Measurements from ENCODE around the gene OTUD4.
A peak's percentile ranks its signal among the peaks of the same experiment; 100 is the strongest.

OTUD4 gene

DNA sequence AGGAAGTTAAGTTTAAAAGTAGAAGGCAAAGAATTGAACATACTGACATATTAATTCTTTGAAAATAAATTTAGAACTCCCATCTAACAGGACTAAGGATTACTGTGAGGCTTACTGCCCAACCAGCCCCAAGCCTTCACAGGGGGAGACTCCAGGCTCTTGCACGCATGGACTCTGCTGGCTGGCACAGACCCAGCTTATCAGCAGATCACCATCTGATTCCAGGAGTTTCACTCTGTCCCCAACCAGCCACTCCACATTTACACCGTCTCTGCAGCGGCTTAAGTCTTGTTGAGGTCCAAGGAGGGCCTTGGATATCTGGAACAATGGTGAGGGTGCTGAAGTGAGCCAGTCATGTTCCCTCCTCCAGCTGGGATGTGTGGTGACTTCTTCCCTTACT, 16.4 kb upstream of the OTUD4 start:
- no peak for DNase-seq (ENCODE audit: low read depth)
- TF ChIP-seq, protein P1, sequence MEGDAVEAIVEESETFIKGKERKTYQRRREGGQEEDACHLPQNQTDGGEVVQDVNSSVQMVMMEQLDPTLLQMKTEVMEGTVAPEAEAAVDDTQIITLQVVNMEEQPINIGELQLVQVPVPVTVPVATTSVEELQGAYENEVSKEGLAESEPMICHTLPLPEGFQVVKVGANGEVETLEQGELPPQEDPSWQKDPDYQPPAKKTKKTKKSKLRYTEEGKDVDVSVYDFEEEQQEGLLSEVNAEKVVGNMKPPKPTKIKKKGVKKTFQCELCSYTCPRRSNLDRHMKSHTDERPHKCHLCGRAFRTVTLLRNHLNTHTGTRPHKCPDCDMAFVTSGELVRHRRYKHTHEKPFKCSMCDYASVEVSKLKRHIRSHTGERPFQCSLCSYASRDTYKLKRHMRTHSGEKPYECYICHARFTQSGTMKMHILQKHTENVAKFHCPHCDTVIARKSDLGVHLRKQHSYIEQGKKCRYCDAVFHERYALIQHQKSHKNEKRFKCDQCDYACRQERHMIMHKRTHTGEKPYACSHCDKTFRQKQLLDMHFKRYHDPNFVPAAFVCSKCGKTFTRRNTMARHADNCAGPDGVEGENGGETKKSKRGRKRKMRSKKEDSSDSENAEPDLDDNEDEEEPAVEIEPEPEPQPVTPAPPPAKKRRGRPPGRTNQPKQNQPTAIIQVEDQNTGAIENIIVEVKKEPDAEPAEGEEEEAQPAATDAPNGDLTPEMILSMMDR (IDR thresholded peaks at IDR 0.05; ENCODE audit: low read depth, low read length), result no peak
- TF ChIP-seq POLR2A (IDR thresholded peaks at IDR 0.05; ENCODE audit: extremely low read depth, insufficient read length), result no peak
- TF ChIP-seq, protein P2, sequence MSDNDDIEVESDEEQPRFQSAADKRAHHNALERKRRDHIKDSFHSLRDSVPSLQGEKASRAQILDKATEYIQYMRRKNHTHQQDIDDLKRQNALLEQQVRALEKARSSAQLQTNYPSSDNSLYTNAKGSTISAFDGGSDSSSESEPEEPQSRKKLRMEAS (IDR thresholded peaks at IDR 0.05; ENCODE audit: low read depth, low read length), result no peak
- TF ChIP-seq MYC (IDR thresholded peaks at IDR 0.05; ENCODE audit: low read depth, low read length), result no peak
- no peak overlapping the region for H3K4me3 ChIP-seq (ENCODE audit: low read depth, low read length)

DNA sequence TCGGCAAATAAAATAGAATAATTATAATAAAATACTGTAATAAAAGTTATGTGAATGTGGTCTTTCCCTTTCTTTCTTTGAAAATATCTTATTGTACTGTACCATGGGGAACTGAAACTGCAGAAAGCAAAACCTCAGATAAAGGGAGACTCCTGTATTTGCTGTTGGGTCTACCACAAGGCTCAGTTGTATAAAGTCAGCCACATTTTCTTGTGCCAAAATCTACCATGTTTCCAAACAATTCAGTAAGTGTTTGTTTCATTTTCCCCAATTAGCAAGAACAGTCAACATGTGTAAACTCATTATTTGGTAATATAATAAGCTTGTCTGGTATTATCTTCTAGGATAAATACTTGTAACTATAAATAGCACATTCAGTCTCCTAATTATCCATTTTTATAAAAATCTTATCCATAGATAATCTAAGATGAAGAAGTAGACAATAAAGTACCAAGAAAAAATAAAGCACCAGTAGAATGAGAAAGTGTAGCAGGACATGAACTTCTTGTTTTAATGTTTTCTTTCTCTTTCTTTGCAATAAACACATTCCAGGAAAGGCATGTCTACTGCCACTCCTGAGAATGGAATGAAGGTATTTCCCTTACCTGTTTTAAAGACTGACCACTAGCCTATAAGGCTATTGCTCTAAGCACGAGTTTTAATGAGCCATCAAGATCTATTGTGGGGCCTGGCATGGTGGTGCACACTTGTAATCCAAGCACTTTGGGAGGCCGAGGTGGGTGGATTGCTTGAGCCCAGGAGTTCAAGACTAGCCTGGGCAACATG, 15.0 kb upstream of the OTUD4 start:
- DNase-seq (ENCODE audit: low read depth), result peak; percentile 29
- no peak overlapping the region for H3K4me3 ChIP-seq (ENCODE audit: low read depth, low read length)
- no peak for TF ChIP-seq POLR2A (IDR thresholded peaks at IDR 0.05; ENCODE audit: extremely low read depth, insufficient read length)
- no peak for TF ChIP-seq MYC (IDR thresholded peaks at IDR 0.05; ENCODE audit: low read depth, low read length)
- TF ChIP-seq, protein P2 (IDR thresholded peaks at IDR 0.05; ENCODE audit: low read depth, low read length), result no peak
- TF ChIP-seq, protein P1 (IDR thresholded peaks at IDR 0.05; ENCODE audit: low read depth, low read length), result no peak

DNA sequence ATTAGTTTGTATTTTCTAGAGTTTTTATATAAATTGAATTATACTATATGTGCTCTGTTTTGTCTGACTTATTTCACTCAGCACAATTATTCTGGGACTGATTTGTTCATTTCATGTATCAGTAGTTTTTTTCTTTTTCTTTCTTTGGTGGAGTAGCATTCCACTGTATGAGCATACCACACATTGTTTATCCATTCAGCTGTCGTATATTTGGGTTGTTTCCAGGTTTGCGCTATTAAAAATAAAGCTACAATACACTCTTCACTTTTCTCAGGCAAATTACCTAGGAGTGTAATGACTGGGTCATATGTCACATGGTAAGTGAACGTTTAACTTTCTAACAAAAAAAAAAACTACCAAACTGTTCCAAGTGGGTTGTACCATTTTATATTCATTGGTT, 9.6 kb upstream of the OTUD4 start:
- H3K4me3 ChIP-seq (ENCODE audit: low read depth, low read length), result no peak overlapping the region
- DNase-seq (ENCODE audit: low read depth), result no peak
- TF ChIP-seq MYC (IDR thresholded peaks at IDR 0.05; ENCODE audit: low read depth, low read length), result no peak
- TF ChIP-seq, protein P2 (IDR thresholded peaks at IDR 0.05; ENCODE audit: low read depth, low read length), result no peak
- TF ChIP-seq POLR2A (IDR thresholded peaks at IDR 0.05; ENCODE audit: extremely low read depth, insufficient read length), result no peak
- TF ChIP-seq, protein P1 (IDR thresholded peaks at IDR 0.05; ENCODE audit: low read depth, low read length), result no peak

DNA sequence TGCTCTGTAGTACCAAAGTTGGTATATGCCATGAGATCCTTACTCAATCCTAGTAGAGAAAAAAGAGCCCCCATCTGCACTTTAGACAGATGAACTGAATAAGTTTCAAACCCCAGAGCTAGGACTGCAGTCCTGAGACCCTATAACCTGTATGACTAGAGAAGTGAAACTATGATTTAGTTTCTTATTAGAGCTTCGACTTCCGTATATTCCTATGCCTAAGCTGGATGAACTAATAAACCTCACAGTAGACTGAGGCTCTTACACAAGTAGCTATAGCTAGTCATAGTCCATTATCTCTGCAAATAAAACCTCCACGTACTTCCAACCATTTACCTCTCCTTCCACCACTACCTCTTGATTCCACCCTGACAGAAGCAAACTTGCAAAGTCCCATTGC, 6.3 kb upstream of the OTUD4 start:
- no peak overlapping the region for H3K4me3 ChIP-seq (ENCODE audit: low read depth, low read length)
- DNase-seq (ENCODE audit: low read depth), result no peak
- TF ChIP-seq POLR2A (IDR thresholded peaks at IDR 0.05; ENCODE audit: extremely low read depth, insufficient read length), result no peak
- TF ChIP-seq, protein P1 (IDR thresholded peaks at IDR 0.05; ENCODE audit: low read depth, low read length), result no peak
- TF ChIP-seq, protein P2 (IDR thresholded peaks at IDR 0.05; ENCODE audit: low read depth, low read length), result no peak

DNA sequence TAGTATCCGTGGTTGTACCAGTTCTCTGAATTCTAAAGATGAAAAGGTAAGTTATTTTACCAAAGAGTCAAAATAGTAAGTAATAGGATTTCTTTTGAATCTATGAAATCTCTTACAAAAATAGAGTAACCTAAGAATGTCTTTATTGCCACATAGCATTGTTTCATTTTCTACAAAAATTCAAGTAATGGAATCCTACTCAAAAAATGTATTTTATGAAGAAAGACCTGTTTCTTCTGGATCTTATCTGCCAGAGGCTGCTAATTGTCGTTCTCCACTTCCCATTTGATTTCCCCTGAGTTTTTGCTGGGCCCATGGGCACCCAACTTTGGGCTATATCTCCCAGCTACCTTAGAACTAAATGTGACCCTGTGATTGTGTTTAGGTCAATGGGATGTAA, 3.2 kb upstream of the OTUD4 start:
- TF ChIP-seq, protein P1 (IDR thresholded peaks at IDR 0.05; ENCODE audit: low read depth, low read length), result no peak
- TF ChIP-seq, protein P2 (IDR thresholded peaks at IDR 0.05; ENCODE audit: low read depth, low read length), result no peak
- no peak for TF ChIP-seq POLR2A (IDR thresholded peaks at IDR 0.05; ENCODE audit: extremely low read depth, insufficient read length)
- no peak for TF ChIP-seq MYC (IDR thresholded peaks at IDR 0.05; ENCODE audit: low read depth, low read length)
- H3K4me3 ChIP-seq (ENCODE audit: low read depth, low read length), result no peak overlapping the region

More for the DNA sequence above, 3.2 kb upstream of the OTUD4 start:
- no peak for DNase-seq (ENCODE audit: low read depth)

All from NB4 (cell line).